ENCODE results near the gene KIF5A.

DNA sequence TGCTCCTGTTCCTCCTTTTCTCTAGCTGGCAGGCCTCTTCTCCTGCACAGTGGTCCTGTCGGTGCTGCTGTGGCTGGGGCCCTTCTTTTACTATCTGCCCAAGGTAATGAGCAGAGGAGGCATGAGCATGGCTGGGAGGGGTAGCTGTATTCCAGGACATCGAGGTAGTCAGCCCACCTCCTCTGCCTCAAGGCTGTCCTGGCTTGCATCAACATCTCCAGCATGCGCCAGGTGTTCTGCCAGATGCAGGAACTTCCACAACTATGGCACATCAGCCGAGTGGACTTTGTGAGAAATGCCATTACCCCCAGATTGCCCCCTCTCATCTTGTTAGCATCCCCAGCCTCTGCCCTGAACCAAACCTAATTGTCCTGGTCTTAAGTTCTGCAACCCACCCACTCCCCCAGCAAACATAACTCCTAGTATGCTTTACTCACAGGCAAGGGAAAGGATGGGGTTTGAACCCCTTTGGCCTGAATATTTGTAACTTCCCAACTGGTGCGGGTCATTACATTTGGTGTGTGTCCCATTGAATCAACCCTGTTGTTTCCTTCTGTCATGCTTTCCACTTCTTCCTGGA is 74.1 kb downstream of the KIF5A start:
- TF ChIP-seq CTCF (IDR thresholded peaks at IDR 0.05), result no peak
- TF ChIP-seq EZH2 (IDR thresholded peaks at IDR 0.05), result no peak
- TF ChIP-seq EZH2phosphoT487 (IDR thresholded peaks at IDR 0.05), result no peak

Measured in neural progenitor cell (in vitro differentiated cells).